Measurements from ENCODE around the gene NCF2.

Gene NCF2

GRCh38 chr1:183582021-183582713 lies 8.1 kb downstream of the NCF2 start:
- Mint-ChIP-seq H3K27ac (no peak overlapping the region), H3K4me3 (no peak overlapping the region), H3K9me3 (no peaks in the 10 kb centered on the region), H3K27me3 (peaks cover 11% of the 10 kb centered on the region), H3K4me1 (peaks cover 27% of the 10 kb centered on the region)
- ATAC-seq (no peak), DNase-seq (no peak)

- Mint-ChIP-seq H3K27me3 (peaks cover 11% of the 10 kb centered on the region), H3K9me3 (no peaks in the 10 kb centered on the region), H3K27ac (peak overlapping the region; percentile 52 to 63), H3K4me1 (peaks cover 27% of the 10 kb centered on the region), H3K4me3 (peak overlapping the region; percentile 47 to 77)
- ATAC-seq (peak; percentile 81), DNase-seq (no peak)
Observed at GRCh38 chr1:183580281-183580682, 10.0 kb downstream of the NCF2 start.

GRCh38 chr1:183578856-183579255 lies 11.4 kb downstream of the NCF2 start:
- ATAC-seq: no peak
- Mint-ChIP-seq H3K27ac (no peak overlapping the region), H3K9me3 (no peaks in the 10 kb centered on the region), H3K4me3 (no peak overlapping the region), H3K4me1 (peaks cover 22% of the 10 kb centered on the region), H3K27me3 (peaks cover 11% of the 10 kb centered on the region)
- DNase-seq: no peak

- H3K9me3 Mint-ChIP-seq: no peaks in the 10 kb centered on the region
- H3K27me3 Mint-ChIP-seq: peaks cover 14% of the 10 kb centered on the region
- no peak for ATAC-seq
- H3K4me3 Mint-ChIP-seq: no peak overlapping the region
- peak overlapping the region; percentile 21 to 89 for H3K27ac Mint-ChIP-seq
- DNase-seq: no peak
- peaks cover 22% of the 10 kb centered on the region for H3K4me1 Mint-ChIP-seq
Observed at GRCh38 chr1:183577897-183578465, 12.3 kb downstream of the NCF2 start.

GRCh38 chr1:183576537-183576936 lies 13.7 kb downstream of the NCF2 start:
- H3K4me3 Mint-ChIP-seq: no peak overlapping the region
- H3K9me3 Mint-ChIP-seq: no peaks in the 10 kb centered on the region
- H3K27ac Mint-ChIP-seq: no peak overlapping the region
- peaks cover 18% of the 10 kb centered on the region for H3K27me3 Mint-ChIP-seq
- ATAC-seq (no peak), DNase-seq (no peak)
- H3K4me1 Mint-ChIP-seq: peaks cover 22% of the 10 kb centered on the region

GRCh38 chr1:183575606-183576005 lies 14.7 kb downstream of the NCF2 start:
- ATAC-seq (no peak), DNase-seq (no peak)
- H3K27me3 Mint-ChIP-seq: peaks cover 18% of the 10 kb centered on the region
- H3K4me3 Mint-ChIP-seq: no peak overlapping the region
- no peak overlapping the region for H3K27ac Mint-ChIP-seq
- no peaks in the 10 kb centered on the region for H3K9me3 Mint-ChIP-seq
- peaks cover 19% of the 10 kb centered on the region for H3K4me1 Mint-ChIP-seq

GRCh38 chr1:183572721-183573120 lies 17.5 kb downstream of the NCF2 start:
- peaks cover 28% of the 10 kb centered on the region for H3K27me3 Mint-ChIP-seq
- H3K4me1 Mint-ChIP-seq: peaks cover 20% of the 10 kb centered on the region
- no peak overlapping the region for H3K27ac Mint-ChIP-seq
- H3K9me3 Mint-ChIP-seq: no peaks in the 10 kb centered on the region
- H3K4me3 Mint-ChIP-seq: no peak overlapping the region
- ATAC-seq (no peak), DNase-seq (no peak)

GRCh38 chr1:183571678-183572268 lies 18.5 kb downstream of the NCF2 start:
- H3K27me3 Mint-ChIP-seq: peaks cover 27% of the 10 kb centered on the region
- H3K9me3 Mint-ChIP-seq: no peaks in the 10 kb centered on the region
- ATAC-seq (no peak), DNase-seq (no peak)
- peaks cover 27% of the 10 kb centered on the region for H3K4me1 Mint-ChIP-seq
- no peak overlapping the region for H3K4me3 Mint-ChIP-seq
- no peak overlapping the region for H3K27ac Mint-ChIP-seq

- peaks cover 27% of the 10 kb centered on the region for H3K4me1 Mint-ChIP-seq
- ATAC-seq (no peak), DNase-seq (no peak)
- no peaks in the 10 kb centered on the region for H3K9me3 Mint-ChIP-seq
- H3K4me3 Mint-ChIP-seq: no peak overlapping the region
- H3K27me3 Mint-ChIP-seq: peaks cover 27% of the 10 kb centered on the region
- H3K27ac Mint-ChIP-seq: no peak overlapping the region
Observed at GRCh38 chr1:183570451-183570850, 19.8 kb downstream of the NCF2 start.

- peaks cover 27% of the 10 kb centered on the region for H3K27me3 Mint-ChIP-seq
- no peak overlapping the region for H3K4me3 Mint-ChIP-seq
- no peak for DNase-seq
- no peak for ATAC-seq
- peak overlapping the region in 1 of 2 donors; percentile 53 for H3K27ac Mint-ChIP-seq
- H3K4me1 Mint-ChIP-seq: peaks cover 27% of the 10 kb centered on the region
- H3K9me3 Mint-ChIP-seq: no peaks in the 10 kb centered on the region
Observed at GRCh38 chr1:183569801-183570200, 20.5 kb downstream of the NCF2 start.

- Mint-ChIP-seq H3K4me1 (peaks cover 27% of the 10 kb centered on the region), H3K4me3 (no peak overlapping the region), H3K27me3 (peaks cover 27% of the 10 kb centered on the region), H3K9me3 (no peaks in the 10 kb centered on the region), H3K27ac (no peak overlapping the region)
- ATAC-seq: peak; percentile 77
- DNase-seq: peak in 1 of 2 donors; percentile 23
Observed at GRCh38 chr1:183569141-183569540, 21.1 kb downstream of the NCF2 start.

- Mint-ChIP-seq H3K9me3 (no peaks in the 10 kb centered on the region), H3K27me3 (peaks cover 27% of the 10 kb centered on the region), H3K4me3 (no peak overlapping the region), H3K27ac (peak overlapping the region in 1 of 2 donors; percentile 61), H3K4me1 (peaks cover 27% of the 10 kb centered on the region)
- ATAC-seq (no peak), DNase-seq (no peak)
Observed at GRCh38 chr1:183568176-183569021, 21.9 kb downstream of the NCF2 start.

- ATAC-seq: peak; percentile 60
- H3K27me3 Mint-ChIP-seq: peaks cover 19% of the 10 kb centered on the region
- peak overlapping the region in 1 of 2 donors; percentile 61 for H3K27ac Mint-ChIP-seq
- DNase-seq: peak in 1 of 2 donors; percentile 21
- peaks cover 27% of the 10 kb centered on the region for H3K4me1 Mint-ChIP-seq
- no peaks in the 10 kb centered on the region for H3K9me3 Mint-ChIP-seq
- peak overlapping the region in 1 of 2 donors; percentile 9 for H3K4me3 Mint-ChIP-seq
Observed at GRCh38 chr1:183567584-183567983, 22.7 kb downstream of the NCF2 start.

- H3K27me3 Mint-ChIP-seq: peaks cover 19% of the 10 kb centered on the region
- ATAC-seq: no peak
- no peak overlapping the region for H3K27ac Mint-ChIP-seq
- H3K9me3 Mint-ChIP-seq: no peaks in the 10 kb centered on the region
- H3K4me1 Mint-ChIP-seq: peaks cover 27% of the 10 kb centered on the region
- H3K4me3 Mint-ChIP-seq: no peak overlapping the region
- no peak for DNase-seq
Observed at GRCh38 chr1:183566026-183566425, 24.2 kb downstream of the NCF2 start.

GRCh38 chr1:183565261-183565660 lies 25.0 kb downstream of the NCF2 start:
- no peaks in the 10 kb centered on the region for H3K9me3 Mint-ChIP-seq
- no peak overlapping the region for H3K4me3 Mint-ChIP-seq
- peak overlapping the region in 1 of 2 donors; percentile 61 for H3K27ac Mint-ChIP-seq
- H3K27me3 Mint-ChIP-seq: peaks cover 18% of the 10 kb centered on the region
- peaks cover 27% of the 10 kb centered on the region for H3K4me1 Mint-ChIP-seq
- DNase-seq (no peak), ATAC-seq (no peak)

Measured in stimulated activated naive CD8-positive, alpha-beta T cell treated with anti-CD3 and anti-CD28 coated beads, Interleukin-15, amount 100 ng/mL, for 72 hours (primary cell).